T-helper 2 cell treated with Interferon-gamma antibody and Interleukin-4, amounts not matched to agents 5 μg/mL and 100 μg/mL, for 36 hours (primary cell): ENCODE measurements around the gene DENND1C.

Source experiments
- DNase-seq: peaks from one replicate; pipeline ENCODE4 v3.0.0; 2021; ENCODE audit warnings: low spot score
- H3K27ac Mint-ChIP-seq: one replicate; pipeline ENCODE4 v1.8.0; 2021; ENCODE audit warnings: mild to moderate bottlenecking, mixed read lengths
- H3K27me3 Mint-ChIP-seq: one replicate; pipeline ENCODE4 v1.8.0; 2021; ENCODE audit warnings: low read depth, mixed read lengths
- H3K36me3 Mint-ChIP-seq: one replicate; pipeline ENCODE4 v1.8.0; 2021; ENCODE audit warnings: low read depth, mixed read lengths
- H3K4me1 Mint-ChIP-seq: one replicate; pipeline ENCODE4 v1.8.0; 2021; ENCODE audit warnings: low read depth, mixed read lengths
- H3K4me3 Mint-ChIP-seq: one replicate; pipeline ENCODE4 v1.8.0; 2022; ENCODE audit warnings: mild to moderate bottlenecking, moderate library complexity, mixed read lengths
- H3K9me3 Mint-ChIP-seq: one replicate; pipeline ENCODE4 v1.8.0; 2021; ENCODE audit warnings: mixed read lengths

The DENND1C gene

GRCh38 chr19:6421075-6422014 is 60.2 kb downstream of the DENND1C start:
- H3K4me3 Mint-ChIP-seq: no peak overlapping the region
- H3K4me1 Mint-ChIP-seq: peaks cover 24% of the 10 kb centered on the region
- peaks cover 49% of the 10 kb centered on the region for H3K36me3 Mint-ChIP-seq
- peaks cover 3% of the 10 kb centered on the region for H3K9me3 Mint-ChIP-seq
- no peak for DNase-seq
- no peak overlapping the region for H3K27ac Mint-ChIP-seq
- H3K27me3 Mint-ChIP-seq: no peaks in the 10 kb centered on the region

- no peak for DNase-seq
- Mint-ChIP-seq H3K36me3 (peaks cover 58% of the 10 kb centered on the region), H3K9me3 (no peaks in the 10 kb centered on the region), H3K27ac (no peak overlapping the region), H3K4me1 (peaks cover 16% of the 10 kb centered on the region), H3K27me3 (no peaks in the 10 kb centered on the region), H3K4me3 (no peak overlapping the region)
These were observed 63.0 kb downstream of the DENND1C start for GRCh38 chr19:6418562-6418932.

- Mint-ChIP-seq H3K4me3 (no peak overlapping the region), H3K9me3 (no peaks in the 10 kb centered on the region), H3K36me3 (peaks cover 56% of the 10 kb centered on the region), H3K4me1 (peaks cover 10% of the 10 kb centered on the region), H3K27me3 (no peaks in the 10 kb centered on the region), H3K27ac (no peak overlapping the region)
- DNase-seq: no peak
These were observed 63.6 kb downstream of the DENND1C start for GRCh38 chr19:6417713-6418561.
